Measurements from ENCODE around the gene SPDYA.

DNA sequence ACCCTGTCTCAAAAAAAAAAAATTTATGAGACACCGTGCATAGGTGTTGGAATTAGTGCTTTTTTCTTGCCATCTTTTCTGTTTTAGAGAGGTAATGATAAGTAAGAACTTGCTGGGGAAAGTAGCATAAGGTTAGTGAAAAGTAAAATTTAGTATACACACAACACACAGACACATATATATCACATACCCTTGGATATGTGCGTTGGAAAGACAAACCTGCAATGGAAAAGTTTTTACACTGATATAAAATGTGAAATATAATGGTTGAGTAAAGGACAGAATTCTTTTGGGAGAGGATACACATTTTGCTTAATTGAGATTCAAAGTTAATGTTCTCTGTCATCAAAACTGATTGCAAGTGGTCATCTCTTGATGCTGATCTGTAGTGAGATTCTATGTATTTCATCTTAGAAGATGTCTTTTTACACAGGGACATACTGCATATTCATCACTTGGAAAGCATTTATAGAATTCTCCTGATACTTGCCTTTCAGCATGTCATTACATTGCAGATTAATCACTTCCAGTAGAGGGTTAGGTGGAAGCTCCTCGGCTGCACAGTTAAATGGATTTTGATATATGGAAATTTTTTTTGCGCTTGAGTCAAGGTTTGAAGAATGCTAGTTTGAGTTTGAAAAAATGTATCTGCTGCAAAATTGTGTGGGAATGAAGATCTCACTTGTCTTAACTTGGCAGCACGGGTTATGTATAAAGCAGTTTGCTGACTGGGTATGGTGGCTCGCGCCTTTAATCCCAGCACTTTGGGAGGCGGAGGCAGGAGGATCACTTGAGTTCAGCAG, 45.5 kb upstream of the SPDYA start:
- no peak for TF ChIP-seq CTCF (IDR thresholded peaks at IDR 0.05; ENCODE audit: low read depth, low read length, poor library complexity, severe bottlenecking)
- TF ChIP-seq EZH2phosphoT487 (IDR thresholded peaks at IDR 0.05; ENCODE audit: borderline replicate concordance, low read length): no peak
